ENCODE results near the gene IQSEC1.

The IQSEC1 gene

GRCh38 chr3:13085081-13085845, 12.0 kb upstream of the IQSEC1 start:
- no peak for DNase-seq

DNA sequence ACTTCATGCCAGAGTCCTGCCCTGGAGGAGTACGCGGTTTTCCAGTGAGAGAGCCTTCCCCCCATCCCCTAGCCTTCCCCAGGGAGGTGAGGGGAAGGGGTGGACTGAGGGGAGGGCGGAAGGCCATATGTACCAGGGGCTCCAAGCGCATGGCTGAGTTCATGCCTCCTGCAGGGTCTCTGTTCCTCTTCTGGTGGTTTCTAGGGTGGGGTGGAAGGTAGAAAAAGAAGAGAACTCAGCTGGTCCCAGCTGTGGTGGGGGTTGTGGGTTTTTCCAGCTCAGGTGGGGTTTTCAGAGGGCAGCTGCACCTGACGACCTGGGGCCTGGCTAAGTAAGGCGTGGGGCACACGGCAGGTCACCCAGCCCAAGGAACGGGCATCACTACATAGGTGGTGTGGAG, 10.7 kb upstream of the IQSEC1 start:
- no peak for DNase-seq

- no peak for DNase-seq
These were observed 10.0 kb upstream of the IQSEC1 start for GRCh38 chr3:13083254-13083653.

DNA sequence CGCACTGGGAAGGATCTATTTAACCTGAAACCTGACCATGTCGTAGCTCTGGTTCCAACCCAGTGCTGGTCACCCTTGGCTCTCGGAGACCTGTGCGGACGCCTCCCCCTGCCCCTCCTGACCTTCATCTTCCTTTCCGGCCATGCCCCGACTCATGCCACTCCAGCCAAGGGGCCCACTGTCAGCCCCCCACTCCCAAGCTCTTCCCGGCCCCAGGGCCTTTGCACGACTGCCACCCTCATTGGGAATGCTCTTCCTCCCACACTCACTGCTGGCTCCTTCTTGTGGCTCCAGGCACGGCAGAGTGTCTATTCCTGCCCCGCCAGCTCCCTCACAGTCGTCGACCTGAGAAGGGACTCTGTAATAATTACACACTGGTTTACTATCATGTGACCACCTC, 9.4 kb upstream of the IQSEC1 start:
- no peak for DNase-seq

DNA sequence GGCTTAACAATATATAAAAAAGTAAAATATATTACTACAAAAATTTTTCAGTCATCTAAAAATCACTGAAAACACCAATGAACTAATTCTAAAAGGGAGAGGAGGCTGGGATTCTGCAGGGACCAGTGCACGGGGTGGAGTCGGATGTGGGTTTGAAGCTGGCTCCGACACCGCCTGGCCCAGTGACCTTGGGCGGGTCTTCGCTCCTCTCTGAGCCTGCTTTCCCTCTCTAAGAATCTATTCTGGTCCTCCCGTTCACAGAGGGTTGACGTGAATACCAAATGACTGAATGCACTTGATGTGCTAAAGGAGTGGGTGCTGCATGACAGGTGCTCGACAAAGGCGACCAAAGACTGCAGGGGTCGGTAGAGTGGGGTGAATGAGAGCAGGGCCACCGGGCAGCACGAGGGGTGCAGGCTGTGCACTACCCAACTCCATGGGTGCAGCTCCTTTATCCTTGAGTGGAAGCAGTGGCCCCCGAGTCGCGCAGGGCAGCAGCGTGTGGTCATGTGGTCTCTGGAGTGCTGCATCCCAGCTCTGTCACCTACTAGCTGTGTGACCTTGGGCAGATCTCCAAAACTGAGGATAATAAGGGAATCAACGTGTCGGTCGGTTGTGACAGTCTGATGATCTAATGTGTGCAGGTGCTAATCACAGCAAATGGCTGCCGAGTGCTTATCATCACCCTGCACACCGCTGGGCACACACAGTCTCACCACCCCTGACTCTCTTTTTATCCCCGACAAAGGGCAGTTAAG, 8.6 kb upstream of the IQSEC1 start:
- peak; percentile 77 for DNase-seq

GRCh38 chr3:13080591-13080990, 7.4 kb upstream of the IQSEC1 start:
- no peak for DNase-seq

GRCh38 chr3:13080026-13080425, 6.8 kb upstream of the IQSEC1 start:
- no peak for DNase-seq

GRCh38 chr3:13079510-13079909, 6.3 kb upstream of the IQSEC1 start:
- DNase-seq: no peak

DNA sequence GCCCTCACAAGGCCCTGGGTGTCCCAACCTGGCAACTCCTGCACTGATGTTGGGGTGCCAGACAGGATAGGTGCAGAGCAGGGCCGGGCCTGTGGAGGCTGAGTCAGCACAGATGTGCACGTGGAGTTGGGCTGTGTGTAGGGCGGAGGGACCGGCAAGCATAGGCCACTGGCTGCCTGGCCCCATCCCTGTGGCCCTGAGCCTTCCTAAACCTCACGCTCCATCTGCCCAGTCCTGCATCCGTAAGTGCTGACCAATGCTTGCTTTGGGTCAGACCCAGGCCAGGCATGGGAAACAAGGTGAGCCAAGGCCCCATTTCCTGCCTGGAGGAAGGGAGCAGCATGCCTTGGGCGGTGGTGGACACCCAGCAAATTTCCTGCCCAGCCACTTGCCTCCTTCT, 5.8 kb upstream of the IQSEC1 start:
- DNase-seq: no peak

DNA sequence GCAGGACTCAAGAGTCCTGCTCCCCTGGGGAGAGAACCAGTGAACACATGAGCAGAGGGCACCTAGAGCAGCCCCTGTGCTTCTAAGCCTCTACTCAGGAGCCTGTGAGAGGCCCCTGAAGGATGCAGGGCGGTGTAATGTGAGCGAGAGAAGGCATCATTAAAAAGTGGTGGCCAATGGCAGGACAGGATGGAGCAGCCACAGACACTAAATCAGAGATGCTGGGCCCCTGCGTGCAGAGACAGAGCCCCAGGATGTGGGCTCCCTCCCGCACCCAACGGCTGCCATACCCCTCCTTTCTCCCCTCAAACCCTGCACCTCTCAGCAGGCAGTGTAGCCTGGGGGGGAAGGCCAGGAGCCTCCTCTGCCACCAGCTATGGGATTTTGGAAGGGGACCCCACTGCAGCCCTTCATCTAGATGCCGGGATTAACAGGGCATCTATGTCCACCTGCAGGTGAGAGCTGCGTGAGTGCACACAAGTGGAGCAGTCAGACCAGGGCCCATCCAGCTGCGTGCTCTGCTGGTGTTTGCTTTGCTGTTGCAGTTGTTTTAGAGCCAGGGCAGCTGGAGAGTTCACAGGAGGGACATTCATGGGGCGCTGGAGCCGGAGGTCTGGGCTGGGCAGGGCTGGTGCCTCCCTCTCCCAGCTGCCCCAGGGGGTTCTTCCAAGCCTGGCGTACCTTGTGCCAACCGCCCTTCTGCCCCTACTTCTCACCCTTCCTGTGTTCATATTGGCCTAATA, 5.1 kb upstream of the IQSEC1 start:
- no peak for DNase-seq

DNA sequence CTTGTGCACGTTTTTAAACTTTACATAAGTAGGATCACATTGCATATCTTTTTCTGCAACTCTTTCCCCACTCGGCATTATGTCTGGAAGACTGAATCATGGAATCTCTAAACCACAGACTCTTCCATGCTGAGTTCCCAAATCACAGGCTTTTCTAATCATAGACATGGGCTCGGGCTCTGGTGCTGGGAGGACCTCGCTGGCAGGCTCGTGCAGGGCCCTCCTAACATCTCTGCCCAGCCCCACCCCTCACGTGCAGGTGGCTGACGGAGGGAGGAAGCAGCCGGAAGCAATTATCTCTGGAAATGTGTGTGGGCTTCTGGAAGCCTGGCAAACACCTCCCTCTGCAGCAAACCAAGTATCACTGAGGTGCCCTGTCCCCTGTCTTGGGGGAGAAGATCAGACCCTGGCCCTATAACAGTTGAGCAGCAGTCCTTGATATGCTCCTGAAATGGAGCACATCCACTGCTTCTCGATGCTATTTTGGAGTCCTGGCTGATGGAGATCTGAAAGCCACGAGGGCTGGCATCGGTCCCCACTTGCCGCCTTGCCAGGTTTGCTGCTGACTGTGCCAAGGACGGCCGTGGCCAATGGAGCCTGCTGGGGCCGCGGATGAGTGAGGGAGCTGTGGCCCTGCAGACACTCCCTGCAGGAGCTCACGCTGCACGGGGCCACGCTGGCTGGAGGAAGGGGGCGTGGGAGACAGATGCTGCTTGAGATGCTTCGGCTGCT, 4.4 kb upstream of the IQSEC1 start:
- no peak for DNase-seq

- DNase-seq: no peak
These were observed 2.9 kb upstream of the IQSEC1 start for GRCh38 chr3:13075986-13076654.

- no peak for DNase-seq
These were observed 2.1 kb upstream of the IQSEC1 start for GRCh38 chr3:13075318-13075717.

DNA sequence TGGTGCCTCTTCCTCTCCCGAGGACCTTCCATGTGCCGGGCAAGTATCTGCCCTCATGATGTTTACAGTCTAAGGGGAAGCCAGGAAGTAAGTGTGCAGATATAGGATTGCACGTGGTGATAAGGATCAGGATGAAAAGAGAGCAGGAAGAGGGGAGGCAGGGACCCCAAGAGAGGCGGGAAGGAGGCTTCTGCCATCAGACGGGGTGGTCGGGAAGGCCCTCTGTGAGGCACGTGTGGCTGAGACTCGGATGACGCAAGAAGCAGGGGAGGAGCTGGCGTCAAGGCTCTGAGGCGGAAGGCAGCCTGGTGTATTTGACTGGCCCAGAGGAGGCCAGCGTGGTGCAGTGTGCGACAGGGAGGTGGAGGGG, 762 bp upstream of the IQSEC1 start:
- no peak for DNase-seq

GRCh38 chr3:13072600-13073325, 466 bp downstream of the IQSEC1 start:
- no peak for DNase-seq

DNA sequence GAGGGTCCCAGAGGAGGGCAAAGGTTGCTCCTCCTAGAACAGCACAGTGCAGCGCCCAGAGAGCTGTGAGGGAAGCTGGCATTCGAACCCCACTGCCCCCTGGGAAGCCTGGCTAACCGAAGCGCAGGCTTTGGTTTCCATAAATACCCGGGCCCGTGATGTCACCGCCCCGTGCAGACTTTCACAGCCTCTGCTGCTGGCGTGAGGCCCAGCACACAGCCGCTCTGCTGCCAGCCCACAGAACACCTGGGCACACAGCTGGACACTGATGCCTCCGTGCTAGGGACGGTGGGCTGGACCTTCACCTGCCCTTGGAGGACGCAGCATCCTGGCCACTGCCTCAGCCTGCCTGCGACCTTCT, 1.0 kb downstream of the IQSEC1 start:
- no peak for DNase-seq

GRCh38 chr3:13071695-13072094, 1.5 kb downstream of the IQSEC1 start:
- no peak for DNase-seq

- DNase-seq: peak; percentile 67
These were observed 2.7 kb downstream of the IQSEC1 start for GRCh38 chr3:13070391-13071070.

DNA sequence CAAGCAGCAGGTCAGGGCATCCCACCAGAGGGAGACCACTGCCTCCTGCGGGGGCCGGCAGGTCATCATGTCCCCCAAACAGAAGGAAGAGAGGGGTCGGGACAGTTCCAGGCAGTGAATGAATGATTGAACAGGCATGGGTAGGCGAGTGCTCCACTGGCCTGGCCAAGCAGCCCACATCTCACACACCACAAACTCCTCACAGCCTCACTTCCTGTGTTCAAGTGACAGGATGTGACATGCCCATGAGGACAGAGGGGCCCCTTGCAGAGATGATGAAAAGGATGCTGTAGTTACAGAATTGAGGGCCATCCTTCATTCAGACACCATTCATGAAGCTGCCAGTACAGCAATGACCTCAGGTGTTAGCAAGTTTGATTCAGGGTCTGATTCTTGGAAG, 3.7 kb downstream of the IQSEC1 start:
- peak; percentile 61 for DNase-seq

DNA sequence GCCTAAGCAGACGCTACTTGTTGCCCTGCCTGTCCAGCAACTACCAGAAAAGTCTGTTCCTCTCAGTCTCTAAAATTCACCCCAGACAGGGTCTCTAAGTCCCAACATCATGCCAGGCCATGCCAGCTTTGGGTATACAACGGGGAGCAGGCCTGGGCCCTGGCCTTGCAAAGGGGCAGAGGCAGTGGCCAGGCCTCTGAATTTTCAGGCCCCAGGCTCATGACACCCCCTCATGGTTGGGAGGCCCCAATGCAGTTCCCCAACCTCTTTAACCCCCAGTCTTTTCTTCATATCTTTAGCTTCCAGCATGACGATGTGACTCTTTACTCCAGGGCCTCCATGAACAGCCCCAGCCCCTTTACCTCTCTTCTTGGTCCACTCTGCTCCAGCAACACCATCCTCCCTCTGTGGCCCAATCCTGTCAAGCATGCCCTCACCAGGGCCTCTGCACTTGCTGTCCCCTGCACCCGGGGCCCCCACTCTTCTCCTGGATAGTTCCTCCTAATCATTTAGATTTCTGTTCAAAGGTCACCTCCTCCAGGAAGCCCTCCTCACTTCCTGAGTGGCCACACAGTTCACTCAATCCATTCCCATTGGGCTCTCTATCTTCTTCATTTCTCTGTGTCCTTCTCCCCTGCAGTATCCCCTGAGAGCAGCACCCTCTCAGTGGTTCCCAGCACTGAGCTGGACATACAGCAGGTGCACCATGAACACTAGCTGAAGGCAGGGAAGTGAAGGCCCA, 4.8 kb downstream of the IQSEC1 start:
- DNase-seq: peak; percentile 30

DNA sequence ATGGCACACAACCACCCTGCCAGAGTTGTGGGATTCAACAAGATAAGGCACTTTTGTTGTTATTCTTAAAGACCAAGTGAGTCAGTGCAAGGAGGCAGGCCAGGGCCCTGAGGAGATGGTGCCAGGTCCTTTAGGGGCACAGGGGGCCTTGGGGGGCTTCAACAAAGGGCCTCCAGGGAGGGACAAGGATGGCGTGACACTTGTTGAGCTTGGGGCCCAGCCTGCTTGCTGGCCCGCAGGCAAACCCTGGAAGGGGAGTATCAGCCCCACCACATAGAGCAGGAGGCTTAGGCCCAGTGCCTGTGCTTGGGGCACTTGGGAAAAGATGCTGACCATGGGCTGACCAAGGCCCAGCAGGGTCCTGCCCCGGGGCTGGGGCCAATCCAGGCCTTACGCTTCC, 5.5 kb downstream of the IQSEC1 start:
- no peak for DNase-seq

All from hematopoietic multipotent progenitor cell treated with erythropoietin and hydrocortisone succinate and interleukin-3 and kit ligand, for 6 days (in vitro differentiated cells).